ENCODE data around the gene OR7C1.
"Not testable (repeated sequence)": the region's sequence is repeated elsewhere in the genome, so short reads cannot be mapped to it uniquely, and the experiment has no call there.

GRCh38 chr19:14765403-14765802 lies 69.6 kb downstream of the OR7C1 start:
- not testable (repeated sequence) for TF ChIP-seq CTCF (conservative IDR thresholded peaks at IDR 0.05; ENCODE audit: low read depth in 2 of 2); EZH2phosphoT487 (IDR thresholded peaks at IDR 0.05; ENCODE audit: unreplicated experiment); REST (IDR thresholded peaks at IDR 0.05; ENCODE audit: unreplicated experiment); POLR2AphosphoS5 (IDR thresholded peaks at IDR 0.05; ENCODE audit: low read depth); EZH2 (IDR thresholded peaks at IDR 0.05; ENCODE audit: low read depth, unreplicated experiment)

Measured in GM23338 (cell line).